Measurements from ENCODE around the gene RNF225.

DNA sequence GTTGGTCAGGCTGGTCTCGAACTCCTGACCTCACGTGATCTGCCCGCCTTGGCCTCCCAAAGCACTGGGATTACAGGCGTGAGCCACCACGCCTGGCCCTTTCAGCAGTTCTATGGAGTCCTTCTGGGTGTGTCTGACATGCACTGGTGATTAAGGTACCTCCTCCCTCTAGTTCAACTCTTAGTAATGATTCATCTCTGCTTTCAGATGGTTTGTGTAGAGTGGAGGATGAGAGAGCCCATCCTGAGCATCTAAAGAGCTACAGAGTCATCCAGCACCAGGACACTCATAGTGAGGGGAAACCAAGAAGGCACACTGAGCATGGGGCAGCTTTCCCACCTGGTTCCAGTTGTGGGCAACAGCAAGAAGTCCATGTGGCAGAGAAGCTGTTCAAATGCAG, 21.1 kb downstream of the RNF225 start:
- TF ChIP-seq, protein P1, sequence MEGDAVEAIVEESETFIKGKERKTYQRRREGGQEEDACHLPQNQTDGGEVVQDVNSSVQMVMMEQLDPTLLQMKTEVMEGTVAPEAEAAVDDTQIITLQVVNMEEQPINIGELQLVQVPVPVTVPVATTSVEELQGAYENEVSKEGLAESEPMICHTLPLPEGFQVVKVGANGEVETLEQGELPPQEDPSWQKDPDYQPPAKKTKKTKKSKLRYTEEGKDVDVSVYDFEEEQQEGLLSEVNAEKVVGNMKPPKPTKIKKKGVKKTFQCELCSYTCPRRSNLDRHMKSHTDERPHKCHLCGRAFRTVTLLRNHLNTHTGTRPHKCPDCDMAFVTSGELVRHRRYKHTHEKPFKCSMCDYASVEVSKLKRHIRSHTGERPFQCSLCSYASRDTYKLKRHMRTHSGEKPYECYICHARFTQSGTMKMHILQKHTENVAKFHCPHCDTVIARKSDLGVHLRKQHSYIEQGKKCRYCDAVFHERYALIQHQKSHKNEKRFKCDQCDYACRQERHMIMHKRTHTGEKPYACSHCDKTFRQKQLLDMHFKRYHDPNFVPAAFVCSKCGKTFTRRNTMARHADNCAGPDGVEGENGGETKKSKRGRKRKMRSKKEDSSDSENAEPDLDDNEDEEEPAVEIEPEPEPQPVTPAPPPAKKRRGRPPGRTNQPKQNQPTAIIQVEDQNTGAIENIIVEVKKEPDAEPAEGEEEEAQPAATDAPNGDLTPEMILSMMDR (IDR thresholded peaks at IDR 0.05; ENCODE audit: low read depth, low read length, poor library complexity, severe bottlenecking): no peak
- no peak for TF ChIP-seq EZH2phosphoT487 (IDR thresholded peaks at IDR 0.05; ENCODE audit: borderline replicate concordance, low read length)
